Measurements from ENCODE around the gene CEP112. TPM values are rescaled to one million over a fixed set of nuclear protein-coding genes. Genes with fewer than 3 reads are reported as not detected.

Gene CEP112
- 1.5 to 2.6 TPM (median 2.1 TPM) in 3 replicates for polyA plus RNA-seq
- polyA plus RNA-seq (2011; ENCODE audit: low read depth), result 1.0 TPM
- polyA plus RNA-seq (2011; cell fraction: cytosol; rRNA removed), result 2.5 and 4.7 TPM in 2 replicates
- 2.0 and 2.7 TPM in 2 replicates for polyA plus RNA-seq (2011; cell fraction: nucleus; rRNA removed)
- polyA plus RNA-seq (2012; ENCODE audit: low replicate concordance), result 0.25 and 2.2 TPM in 2 replicates
- polyA minus RNA-seq, result 0.73 to 3.5 TPM in 2 of 3 replicates, not detected in the other
- 6.3 TPM for polyA minus RNA-seq (2011; cell fraction: cytosol; rRNA and poly(A)+ RNA removed)
- 2.6 and 11.9 TPM in 2 replicates for polyA minus RNA-seq (2011; cell fraction: nucleus; rRNA and poly(A)+ RNA removed)

GRCh38 chr17:66191593-66192377, at the start of gene CEP112:
CEP112 (minus strand) TSS chr17:66192133.
- FAIRE-seq (no peak), DNase-seq (ENCODE audit: low read depth, low spot score) (no peak)
- H3K4me3 ChIP-seq (ENCODE audit: control insufficient read depth in 2 of 3, extremely low read depth in 1 of 3, insufficient read depth in 2 of 3, low read depth in 1 of 3, low read length in 3 of 3), result peak within 1 kb of the TSS; percentile 60 to 78 (median 72)
- H3K9me1 ChIP-seq (ENCODE audit: control insufficient read depth, extremely low read depth, insufficient read depth, low read length), result no peaks in the 10 kb centered on the region
- H3K27me3 ChIP-seq (ENCODE audit: control insufficient read depth, extremely low read depth, insufficient read depth, low read length), result no peaks in the 10 kb centered on the region
- no peaks in the 10 kb centered on the region for H3K79me2 ChIP-seq (ENCODE audit: control insufficient read depth, insufficient read depth, low read length)
- H3K9me3 ChIP-seq (ENCODE audit: control insufficient read depth, low read depth, low read length), result no peaks in the 10 kb centered on the region
- H3K9ac ChIP-seq (ENCODE audit: control insufficient read depth, extremely low read depth, insufficient read depth, low read length), result peak within 1 kb of the TSS; percentile 76
- peak within 1 kb of the TSS; percentile 85 for H3K4me2 ChIP-seq (ENCODE audit: control insufficient read depth, extremely low read depth, insufficient read depth, low read depth, low read length)
- H3K4me1 ChIP-seq (ENCODE audit: control insufficient read depth, extremely low read depth, insufficient read depth, low read length), result peaks cover 5% of the 10 kb centered on the region
- H3K36me3 ChIP-seq (ENCODE audit: control insufficient read depth in 2 of 2, extremely low read depth in 1 of 2, insufficient read depth in 2 of 2, low read length in 2 of 2), result no peaks in the 10 kb centered on the region
- dilution Hi-C loops (cut with MboI; ENCODE audit: extremely low pct_ligation_motif_present, low sequenced_read_pairs), result no loop called here
- H4K20me1 ChIP-seq (ENCODE audit: control insufficient read depth, extremely low read depth, insufficient read depth, low read length), result no peaks in the 10 kb centered on the region
- H3K27ac ChIP-seq (ENCODE audit: control insufficient read depth, insufficient read depth, low read length), result no peak within 1 kb of the TSS
- H2AFZ ChIP-seq (ENCODE audit: control insufficient read depth, low read length), result peak within 1 kb of the TSS; percentile 86
- TF ChIP-seq EZH2 (IDR thresholded peaks at IDR 0.05; ENCODE audit: low read length) (no peak), CTCF (optimal IDR thresholded peaks at IDR 0.05 in 1 of 3, IDR thresholded peaks at IDR 0.05 in 1 of 3, conservative IDR thresholded peaks at IDR 0.05 in 1 of 3; ENCODE audit: extremely low read depth in 1 of 3, insufficient read depth in 2 of 3, low read length in 3 of 3) (no peak)

- H3K4me3 ChIP-seq (ENCODE audit: control insufficient read depth in 2 of 3, extremely low read depth in 1 of 3, insufficient read depth in 2 of 3, low read depth in 1 of 3, low read length in 3 of 3), result no peak overlapping the region
- dilution Hi-C loops (cut with MboI; ENCODE audit: extremely low pct_ligation_motif_present, low sequenced_read_pairs), result no loop called here
- no peaks in the 10 kb centered on the region for H3K27me3 ChIP-seq (ENCODE audit: control insufficient read depth, extremely low read depth, insufficient read depth, low read length)
- no peaks in the 10 kb centered on the region for H3K79me2 ChIP-seq (ENCODE audit: control insufficient read depth, insufficient read depth, low read length)
- no peak for DNase-seq (ENCODE audit: low read depth, low spot score)
- H3K4me1 ChIP-seq (ENCODE audit: control insufficient read depth, extremely low read depth, insufficient read depth, low read length), result peaks cover 11% of the 10 kb centered on the region
- H3K9ac ChIP-seq (ENCODE audit: control insufficient read depth, extremely low read depth, insufficient read depth, low read length), result no peak overlapping the region
- H3K9me3 ChIP-seq (ENCODE audit: control insufficient read depth, low read depth, low read length), result no peaks in the 10 kb centered on the region
- FAIRE-seq, result no peak
- H2AFZ ChIP-seq (ENCODE audit: control insufficient read depth, low read length), result no peak overlapping the region
- no peaks in the 10 kb centered on the region for H3K36me3 ChIP-seq (ENCODE audit: control insufficient read depth in 2 of 2, extremely low read depth in 1 of 2, insufficient read depth in 2 of 2, low read length in 2 of 2)
- H3K4me2 ChIP-seq (ENCODE audit: control insufficient read depth, extremely low read depth, insufficient read depth, low read depth, low read length), result peak overlapping the region; percentile 16
- no peaks in the 10 kb centered on the region for H4K20me1 ChIP-seq (ENCODE audit: control insufficient read depth, extremely low read depth, insufficient read depth, low read length)
- H3K9me1 ChIP-seq (ENCODE audit: control insufficient read depth, extremely low read depth, insufficient read depth, low read length), result no peaks in the 10 kb centered on the region
- H3K27ac ChIP-seq (ENCODE audit: control insufficient read depth, insufficient read depth, low read length), result no peak overlapping the region
- no peak for TF ChIP-seq CTCF (optimal IDR thresholded peaks at IDR 0.05 in 1 of 3, IDR thresholded peaks at IDR 0.05 in 1 of 3, conservative IDR thresholded peaks at IDR 0.05 in 1 of 3; ENCODE audit: extremely low read depth in 1 of 3, insufficient read depth in 2 of 3, low read length in 3 of 3)
- no peak for TF ChIP-seq EZH2 (IDR thresholded peaks at IDR 0.05; ENCODE audit: low read length)
Measured at GRCh38 chr17:66240630-66241029, 48.7 kb upstream of the CEP112 start.

Data from keratinocyte (primary cell).